Stimulated activated CD8-positive, alpha-beta memory T cell treated with anti-CD3 and anti-CD28 coated beads, Interleukin-7, amount 100 ng/mL, for 24 hours (primary cell): ENCODE data around the gene RAB12.
"Not testable (repeated sequence)": the region's sequence is repeated elsewhere in the genome, so short reads cannot be mapped to it uniquely, and the experiment has no call there.

Experiments used
- DNase-seq: peaks from one replicate; pipeline ENCODE4 v3.0.0-alpha.2; 2020; ENCODE audit warnings: low read depth

The RAB12 gene

GRCh38 chr18:8647359-8647758 is 38.1 kb downstream of the RAB12 start:
- not testable (repeated sequence) for DNase-seq

- not testable (repeated sequence) for DNase-seq
These were observed 42.4 kb downstream of the RAB12 start for GRCh38 chr18:8651478-8652261.

GRCh38 chr18:8654503-8655451 is 45.5 kb downstream of the RAB12 start:
- no peak for DNase-seq

GRCh38 chr18:8656232-8656631 is 47.0 kb downstream of the RAB12 start:
- no peak for DNase-seq

GRCh38 chr18:8657050-8657820 is 48.0 kb downstream of the RAB12 start:
- DNase-seq: no peak

- no peak for DNase-seq
These were observed 48.7 kb downstream of the RAB12 start for GRCh38 chr18:8657873-8658470.

GRCh38 chr18:8658858-8659485 is 49.7 kb downstream of the RAB12 start:
- DNase-seq: no peak

GRCh38 chr18:8659609-8660242 is 50.5 kb downstream of the RAB12 start:
- no peak for DNase-seq

GRCh38 chr18:8660316-8660715 is 51.1 kb downstream of the RAB12 start:
- no peak for DNase-seq

GRCh38 chr18:8661754-8662559 is 52.7 kb downstream of the RAB12 start:
- DNase-seq: no peak

GRCh38 chr18:8662560-8663255 is 53.5 kb downstream of the RAB12 start:
- no peak for DNase-seq

- DNase-seq: no peak
These were observed 58.6 kb downstream of the RAB12 start for GRCh38 chr18:8667846-8668245.

- DNase-seq: no peak
These were observed 59.1 kb downstream of the RAB12 start for GRCh38 chr18:8668381-8668780.

- no peak for DNase-seq
These were observed 60.3 kb downstream of the RAB12 start for GRCh38 chr18:8669571-8669970.

- no peak for DNase-seq
These were observed 64.3 kb downstream of the RAB12 start for GRCh38 chr18:8673256-8674209.

- no peak for DNase-seq
These were observed 65.8 kb downstream of the RAB12 start for GRCh38 chr18:8675057-8675456.

- no peak for DNase-seq
These were observed 72.0 kb downstream of the RAB12 start for GRCh38 chr18:8681196-8681595.

GRCh38 chr18:8684577-8684976 is 75.3 kb downstream of the RAB12 start:
- no peak for DNase-seq
